Ovary (tissue), 9 donors: ENCODE results near the gene PATJ. TPM values are rescaled to one million over a fixed set of nuclear protein-coding genes. Genes with fewer than 3 reads are reported as not detected.

Source experiments
- DNase-seq, 5 donors: peaks; one replicate each; pipeline ENCODE4 v3.0.0-alpha.2; 2019 to 2020
- H3K27ac ChIP-seq, 2 donors: fragments of 200-600 bp; one replicate each; pipeline versions ENCODE4 v1.5.1 to v1.8.0; 2019 to 2022
- H3K27me3 ChIP-seq: fragments of 200-600 bp; one replicate; pipeline ENCODE4 v1.8.0; 2022
- H3K36me3 ChIP-seq: fragments of 200-600 bp; sonication (generic); one replicate; pipeline ENCODE4 v1.5.1; 2019
- H3K4me1 ChIP-seq: one replicate; pipeline ENCODE4 v1.8.1; 2013; ENCODE audit warnings: mild to moderate bottlenecking, moderate library complexity; ENCODE audit not compliant: insufficient read depth
- H3K4me3 ChIP-seq: fragments of 200-600 bp; sonication (generic); one replicate; pipeline ENCODE4 v1.5.1; 2017
- H3K9me3 ChIP-seq, 2 donors: fragments of 200-600 bp in 1 of 2; sonication (generic) in 1 of 2; one replicate each; pipeline versions ENCODE4 v1.5.1 to v1.8.1; 2013 to 2019; ENCODE audit warnings: mild to moderate bottlenecking in 1 of 2, moderate library complexity in 1 of 2
- EP300 ChIP-seq: sonication (generic); formaldehyde crosslinking; IDR thresholded peaks from one replicate; pipeline ENCODE4 v1.6.1; 2017; ENCODE audit warnings: antibody characterized with exemption
- POLR2A ChIP-seq: fragments of 450-650 bp; IDR thresholded peaks from one replicate; pipeline ENCODE4 v1.6.1; 2017; ENCODE audit warnings: antibody characterized with exemption, mild to moderate bottlenecking, moderate library complexity
- WGBS, 3 donors: extraction: QIAGEN DNeasy Blood & Tissue Kit in 1 of 3; methylation state at CpG; one replicate each; pipeline versions ENCODE4 v1.1.5 to v1.1.7; 2013 to 2017; 5-methylcytosine and 5-hydroxymethylcytosine counted together
- intact Hi-C, 4 donors: fragments of 100-400 bp; cut with DNase I; formaldehyde crosslinking; loops; one replicate each; pipeline versions ENCODE4 v1.11.0 to v1.15.1; 2022 to 2023
- microRNA-seq, 3 donors: library from miRNA; unstranded; fragments of <30 nt; microRNA quantifications; one replicate each; pipeline versions ENCODE4 to v1.2.0, GENCODE V29; 2019 to 2020
- polyA plus RNA-seq, 2 donors: library from polyadenylated mRNA; stranded (reverse); fragments of 200-250 nt in 1 of 2; fragments of 350-450 nt in 1 of 2; fragmentation: Illumina TruSeq in 1 of 2; extraction: RNeasy Lipid Tissue Mini Kit (QIAGEN cat#74804) in 1 of 2; gene quantifications; one replicate each; pipeline ENCODE4 v1.2.3, GENCODE V29; 2013 to 2014
- small RNA-seq: library from RNA; depleted of rRNA; stranded (forward); fragments of <200 nt; gene quantifications from one replicate; pipeline ENCODE3, GENCODE V24; 2016
- total RNA-seq, 7 donors: library from RNA; depleted of rRNA in 2 of 7; stranded (reverse); fragments of >200 nt in 2 of 7; fragmentation: NEBNext Ultra II Directional in 3 of 7; extraction: Animal tissue kit (Norgen Biotek cat#: 25700) in 3 of 7; gene quantifications; one replicate each; pipeline versions ENCODE4 v1.1.0 to v1.2.4, GENCODE V29; 2016 to 2023
- TF ChIP-seq, protein P1 (sequence below), 3 donors: fragments of 450-650 bp in 2 of 3; fragments of 200-600 bp in 1 of 3; IDR thresholded peaks; one replicate each; pipeline versions ENCODE4 v1.5.1 to v1.8.0; 2016 to 2022; ENCODE audit warnings: antibody characterized with exemption in 3 of 3, mild to moderate bottlenecking in 1 of 3
- donor health status: DM: no; HTN: no; CAD: no; lungs with moderate emphysema.
- donor health status: DM: no; HTN: no; CAD: no.
- donor health status: Bipolar disorder and iron deficiency.
- donor health status: DM: yes; HTN: yes; CAD: no.
- donor health status: DM: no; HTN: no; CAD: no.
- donor health status: DM: yes; HTN: yes; CAD: no.

Gene PATJ
- total and polyA plus RNA-seq, 9 donors: 7.6 to 60.1 (median 25.5) TPM

DNA sequence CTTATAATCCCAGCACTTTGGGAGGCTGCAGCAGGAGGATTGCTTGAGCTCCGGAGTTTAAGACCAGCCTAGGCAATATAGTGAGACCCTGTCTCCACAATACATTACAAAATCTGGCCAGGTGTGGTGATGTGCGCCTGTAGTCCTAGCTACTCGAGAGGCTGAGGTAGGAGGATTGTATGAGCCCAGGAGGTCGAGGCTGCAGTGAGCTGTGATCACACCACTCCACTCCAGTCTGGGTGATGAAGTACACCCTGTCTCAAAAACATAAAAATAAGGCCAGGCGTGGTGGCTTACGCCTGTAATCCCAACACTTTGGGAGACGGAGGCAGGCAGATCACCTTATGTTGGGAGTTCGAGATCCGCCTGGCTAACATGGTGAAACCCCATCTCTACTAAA is 480.0 kb downstream of the PATJ start:
- no peaks in the 10 kb centered on the region for H3K4me1 ChIP-seq
- no peak overlapping the region for H3K4me3 ChIP-seq
- no peaks in the 10 kb centered on the region for H3K9me3 ChIP-seq
- intact Hi-C loops: no loop called here
- no peaks in the 10 kb centered on the region for H3K27me3 ChIP-seq
- DNase-seq: no peak
- no peaks in the 10 kb centered on the region for H3K36me3 ChIP-seq
- 72 to 89% (median 88%) methylated on average over 9 of the region's 9 CpGs for WGBS, 3 donors
- no peak overlapping the region for H3K27ac ChIP-seq
- TF ChIP-seq EP300: no peak
- no peak for TF ChIP-seq POLR2A
- TF ChIP-seq, protein P1, sequence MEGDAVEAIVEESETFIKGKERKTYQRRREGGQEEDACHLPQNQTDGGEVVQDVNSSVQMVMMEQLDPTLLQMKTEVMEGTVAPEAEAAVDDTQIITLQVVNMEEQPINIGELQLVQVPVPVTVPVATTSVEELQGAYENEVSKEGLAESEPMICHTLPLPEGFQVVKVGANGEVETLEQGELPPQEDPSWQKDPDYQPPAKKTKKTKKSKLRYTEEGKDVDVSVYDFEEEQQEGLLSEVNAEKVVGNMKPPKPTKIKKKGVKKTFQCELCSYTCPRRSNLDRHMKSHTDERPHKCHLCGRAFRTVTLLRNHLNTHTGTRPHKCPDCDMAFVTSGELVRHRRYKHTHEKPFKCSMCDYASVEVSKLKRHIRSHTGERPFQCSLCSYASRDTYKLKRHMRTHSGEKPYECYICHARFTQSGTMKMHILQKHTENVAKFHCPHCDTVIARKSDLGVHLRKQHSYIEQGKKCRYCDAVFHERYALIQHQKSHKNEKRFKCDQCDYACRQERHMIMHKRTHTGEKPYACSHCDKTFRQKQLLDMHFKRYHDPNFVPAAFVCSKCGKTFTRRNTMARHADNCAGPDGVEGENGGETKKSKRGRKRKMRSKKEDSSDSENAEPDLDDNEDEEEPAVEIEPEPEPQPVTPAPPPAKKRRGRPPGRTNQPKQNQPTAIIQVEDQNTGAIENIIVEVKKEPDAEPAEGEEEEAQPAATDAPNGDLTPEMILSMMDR (IDR thresholded peaks at IDR 0.05): no peak

DNA sequence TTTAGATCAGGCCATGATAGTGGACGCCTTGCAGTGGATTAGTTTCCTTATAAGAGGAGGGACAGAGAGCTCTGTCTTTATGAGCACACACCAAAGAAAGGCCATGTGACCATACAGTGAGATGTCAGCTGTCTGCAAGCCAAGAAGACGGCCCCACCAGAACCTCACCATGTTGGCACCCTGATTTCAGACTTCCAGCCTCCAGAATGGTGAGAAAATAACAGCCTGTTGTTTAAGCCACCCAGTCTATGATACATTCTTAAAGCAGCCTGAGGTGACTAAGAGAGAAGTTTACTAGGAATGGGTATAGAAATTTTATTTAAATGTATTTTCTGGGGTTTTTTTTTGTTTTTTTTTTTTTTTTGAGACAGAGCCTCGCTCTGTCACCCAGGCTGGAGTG is 481.9 kb downstream of the PATJ start:
- Histone ChIP-seq H3K9me3 (no peaks in the 10 kb centered on the region), H3K4me1 (no peaks in the 10 kb centered on the region), H3K36me3 (no peaks in the 10 kb centered on the region), H3K27ac (no peak overlapping the region), H3K27me3 (no peaks in the 10 kb centered on the region), H3K4me3 (no peak overlapping the region)
- DNase-seq: no peak
- intact Hi-C loops: no loop called here
- WGBS, 3 donors: 43 to 93% (median 60%) methylated on average over 2 to 3 of the region's 3 CpGs
- TF ChIP-seq EP300 (no peak), POLR2A (no peak)
- TF ChIP-seq, protein P1 (IDR thresholded peaks at IDR 0.05): no peak

DNA sequence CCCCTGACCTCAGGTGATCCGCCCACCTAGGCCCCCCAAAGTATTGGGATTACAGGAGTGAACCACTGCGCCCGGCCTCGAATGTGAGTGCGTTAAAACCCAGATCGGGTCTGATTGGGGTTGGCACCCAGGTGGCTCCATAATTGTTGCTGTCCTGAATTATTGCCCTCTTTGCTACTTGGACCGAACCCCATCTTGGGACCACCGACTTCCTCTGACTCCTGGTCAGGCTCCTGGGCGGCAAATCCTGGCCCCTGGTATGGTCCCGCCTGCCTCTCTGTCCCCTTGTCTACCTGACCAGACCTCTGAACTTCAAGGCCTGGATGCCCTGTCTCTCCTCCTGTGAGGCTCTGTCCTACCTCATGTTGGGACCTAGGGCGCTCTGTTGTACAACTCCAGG is 485.2 kb downstream of the PATJ start:
- no peak for TF ChIP-seq POLR2A
- TF ChIP-seq EP300: no peak
- TF ChIP-seq, protein P1 (IDR thresholded peaks at IDR 0.05): no peak
- WGBS, 3 donors: 87 to 88% (median 88%) methylated on average over 11 of the region's 11 CpGs
- Histone ChIP-seq H3K36me3 (no peaks in the 10 kb centered on the region), H3K4me3 (no peak overlapping the region), H3K4me1 (no peaks in the 10 kb centered on the region), H3K9me3 (no peaks in the 10 kb centered on the region), H3K27me3 (no peaks in the 10 kb centered on the region), H3K27ac (no peak overlapping the region)
- no peak for DNase-seq
- intact Hi-C loops: no loop called here

Small RNAs within 50 kb of the gene (microRNA-seq; reads per million reads assigned to microRNA genes)
- gene MIR3116-1 (0 reads per million in 3 donors), gene MIR3116-2 (0 reads per million in 3 donors)

Small RNAs within 50 kb of the gene (small RNA-seq; reads per million reads assigned to genes)
- gene LAMTOR5P1: not detected
- not detected for gene MIR3116-1
- not detected for gene RN7SL180P
- gene RNU6-1177P: not detected
- gene RNU6-414P: not detected

Other genes with a start within 250 kb of the PATJ start
- gene TM2D1, start 17.3 kb upstream of the PATJ start, total RNA-seq: 10 to 100 TPM; 34.6 to 62.4 (median 42.4) TPM
- gene TM2D1, start 17.3 kb upstream of the PATJ start, polyA plus RNA-seq: 10 to 100 TPM; 50.7 to 68.0 TPM